Hematopoietic multipotent progenitor cell (in vitro differentiated cells): ENCODE measurements around the gene SIGLEC1. TPM values are rescaled to one million over a fixed set of nuclear protein-coding genes. Genes with fewer than 3 reads are reported as not detected.

Experiments used
- DNase-seq, 3 donors: peaks; one replicate each; pipeline ENCODE4 v3.0.0-alpha.2; 2011 to 2015; ENCODE audit warnings: low read depth in 2 of 3, low spot score in 2 of 3
- total RNA-seq: library from RNA; depleted of rRNA; stranded (reverse); fragments of >200 nt; gene quantifications from one replicate; pipeline ENCODE4 v1.2.3, GENCODE V29; 2012

Gene SIGLEC1
- total RNA-seq, 1 donor = under 0.01 TPM

- DNase-seq = no peak
These were observed 49.2 kb downstream of the SIGLEC1 start, which contains the start of gene GFRA4 for GRCh38 chr20:3663031-3663701. TSS of gene GFRA4 (minus strand) at chr20:3663399. CDS start at chr20:3663399, 0 bp downstream.

Other genes with a start within 250 kb of the SIGLEC1 start
- 32.3 TPM for gene ATRN, start 241.6 kb downstream of the SIGLEC1 start, total RNA-seq
- not detected for gene GFRA4, start 49.2 kb downstream of the SIGLEC1 start, total RNA-seq
- gene ADAM33, start 30.6 kb downstream of the SIGLEC1 start, total RNA-seq = not detected
- under 0.01 TPM for gene HSPA12B, start 20.1 kb upstream of the SIGLEC1 start, total RNA-seq
- 40.9 TPM for gene ADISSP, start 55.2 kb upstream of the SIGLEC1 start, total RNA-seq
- gene SPEF1, start 68.8 kb upstream of the SIGLEC1 start, total RNA-seq = under 0.01 TPM
- 65.2 TPM for gene CENPB, start 74.1 kb upstream of the SIGLEC1 start, total RNA-seq
- 8.3 TPM for gene CDC25B, start 83.7 kb upstream of the SIGLEC1 start, total RNA-seq
- 25.9 TPM for gene AP5S1, start 107.9 kb upstream of the SIGLEC1 start, total RNA-seq
- 21.0 TPM for gene MAVS, start 134.2 kb upstream of the SIGLEC1 start, total RNA-seq
- gene PANK2, start 176.8 kb upstream of the SIGLEC1 start, total RNA-seq = 30.7 TPM